H9 (cell line): ENCODE results near the gene HSD17B13. TPM values are rescaled to one million over a fixed set of nuclear protein-coding genes. Genes with fewer than 3 reads are reported as not detected.

Experiments used
- DNase-seq: peaks from one replicate; pipeline ENCODE4 v3.0.0-alpha.2; 2017
- H2AFZ ChIP-seq: one replicate; pipeline ENCODE4 v1.6.1; 2013; ENCODE audit warnings: mild to moderate bottlenecking, low read length, control low read depth, moderate library complexity
- H2AK5ac ChIP-seq: 2 replicates; pipeline ENCODE4 v1.6.1; 2013; ENCODE audit warnings: low read length, control low read depth, mixed read lengths; ENCODE audit not compliant: insufficient read length
- H2BK120ac ChIP-seq: one replicate; pipeline ENCODE4 v1.6.1; 2013; ENCODE audit warnings: low read depth, mild to moderate bottlenecking, low read length, control low read depth, inconsistent platforms; ENCODE audit not compliant: poor library complexity, severe bottlenecking
- H2BK12ac ChIP-seq: 2 replicates; pipeline ENCODE4 v1.6.1; 2013; ENCODE audit warnings: low read length, control low read depth, mixed read lengths, low read depth; ENCODE audit not compliant: insufficient read length
- H2BK15ac ChIP-seq: 2 replicates; pipeline ENCODE4 v1.6.1; 2013; ENCODE audit warnings: low read depth, low read length, control low read depth
- H2BK20ac ChIP-seq: one replicate; pipeline ENCODE4 v1.6.1; 2013; ENCODE audit warnings: low read depth, mild to moderate bottlenecking, low read length, control low read depth, inconsistent platforms; ENCODE audit not compliant: poor library complexity, severe bottlenecking
- H2BK5ac ChIP-seq: 2 replicates; pipeline ENCODE4 v1.6.1; 2013; ENCODE audit warnings: low read length, control low read depth, mixed read lengths; ENCODE audit not compliant: insufficient read length
- H3K14ac ChIP-seq: 2 replicates; pipeline ENCODE4 v1.6.1; 2013; ENCODE audit warnings: low read length, control low read depth; ENCODE audit not compliant: insufficient read depth
- H3K18ac ChIP-seq: 2 replicates; pipeline ENCODE4 v1.6.1; 2013; ENCODE audit warnings: low read depth, mild to moderate bottlenecking, mixed read lengths, low read length, control low read depth; ENCODE audit not compliant: insufficient read length
- H3K23ac ChIP-seq: 2 replicates; pipeline ENCODE4 v1.6.1; 2013; ENCODE audit warnings: low read length, control low read depth, mixed read lengths, low read depth; ENCODE audit not compliant: insufficient read length
- H3K23me2 ChIP-seq: 2 replicates; pipeline ENCODE4 v1.6.1; 2013; ENCODE audit warnings: low read depth, mild to moderate bottlenecking, mixed read lengths, low read length, control low read depth; ENCODE audit not compliant: insufficient read length, poor library complexity, severe bottlenecking
- H3K27ac ChIP-seq: 2 replicates; pipeline ENCODE4 v1.5.1; 2013; ENCODE audit warnings: low read length, control low read depth, mixed read lengths, low read depth; ENCODE audit not compliant: insufficient read length
- H3K27me3 ChIP-seq: 2 replicates; pipeline ENCODE4 v1.6.1; 2013; ENCODE audit warnings: low read length, control low read depth, inconsistent platforms; ENCODE audit not compliant: insufficient read depth
- H3K4ac ChIP-seq: 2 replicates; pipeline ENCODE4 v1.6.1; 2013; ENCODE audit warnings: low read depth, mild to moderate bottlenecking, control low read depth, inconsistent platforms, low read length, moderate library complexity
- H3K4me1 ChIP-seq: 2 replicates; pipeline ENCODE4 v1.6.1; 2013; ENCODE audit warnings: low read length, control low read depth, inconsistent platforms; ENCODE audit not compliant: insufficient read depth
- H3K4me2 ChIP-seq: 2 replicates; pipeline ENCODE4 v1.6.1; 2013; ENCODE audit warnings: low read length, control low read depth, mixed read lengths; ENCODE audit not compliant: insufficient read length, insufficient read depth
- H3K56ac ChIP-seq: 2 replicates; pipeline ENCODE4 v1.6.1; 2013; ENCODE audit warnings: low read depth, mild to moderate bottlenecking, mixed read lengths, low read length, control low read depth; ENCODE audit not compliant: insufficient read length
- H3K79me1 ChIP-seq: 2 replicates; pipeline ENCODE4 v1.6.1; 2013; ENCODE audit warnings: low read depth, mild to moderate bottlenecking, moderate library complexity, low read length, control low read depth, inconsistent platforms; ENCODE audit not compliant: insufficient read depth, poor library complexity, severe bottlenecking
- H3K79me2 ChIP-seq: 2 replicates; pipeline ENCODE4 v1.6.1; 2013; ENCODE audit warnings: low read length, control low read depth, inconsistent platforms; ENCODE audit not compliant: insufficient read depth
- H3K9ac ChIP-seq: 2 replicates; pipeline ENCODE4 v1.6.1; 2013; ENCODE audit warnings: low read length, control low read depth, mixed read lengths; ENCODE audit not compliant: insufficient read length; ENCODE audit errors: extremely low read depth
- H3K9me3 ChIP-seq: one replicate; pipeline ENCODE4 v1.6.1; 2013; ENCODE audit warnings: low read depth, low read length, inconsistent platforms; ENCODE audit not compliant: control insufficient read depth
- H3T11ph ChIP-seq: one replicate; pipeline ENCODE4 v1.6.1; 2013; ENCODE audit warnings: mild to moderate bottlenecking, low read length, control low read depth, inconsistent platforms
- H4K20me1 ChIP-seq: one replicate; pipeline ENCODE4 v1.6.1; 2013; ENCODE audit not compliant: control insufficient read depth, insufficient read length, insufficient read depth
- H4K5ac ChIP-seq: 2 replicates; pipeline ENCODE4 v1.6.1; 2013; ENCODE audit warnings: low read depth, mild to moderate bottlenecking, mixed read lengths, low read length, control low read depth; ENCODE audit not compliant: insufficient read length
- H4K8ac ChIP-seq: replicated peaks from 2 replicates; pipeline ENCODE4 v1.6.1; 2013; ENCODE audit warnings: low read length, control low read depth, mixed read lengths, low read depth; ENCODE audit not compliant: insufficient read length
- H4K91ac ChIP-seq: 2 replicates; pipeline ENCODE4 v1.6.1; 2013; ENCODE audit warnings: low read depth, mild to moderate bottlenecking, moderate library complexity, mixed read lengths, low read length, control low read depth; ENCODE audit not compliant: insufficient read length
- H3K27ac Mint-ChIP-seq, 3 experiments: 2 replicates in 2 of 3; 3 replicates in 1 of 3; pipeline ENCODE4 v1.8.0; 2020 to 2021; ENCODE audit warnings: mixed read lengths in 3 of 3, mild to moderate bottlenecking in 1 of 3, moderate library complexity in 1 of 3
- H3K27me3 Mint-ChIP-seq: 2 replicates; pipeline ENCODE4 v1.8.0; 2021; ENCODE audit warnings: low read depth, mild to moderate bottlenecking, moderate library complexity, mixed read lengths
- H3K36me3 Mint-ChIP-seq, 3 experiments: 2 replicates in 2 of 3; 3 replicates in 1 of 3; pipeline ENCODE4 v1.8.0; 2020 to 2021; ENCODE audit warnings: low read depth in 3 of 3, mixed read lengths in 3 of 3; ENCODE audit not compliant: insufficient read depth in 1 of 3
- H3K4me1 Mint-ChIP-seq, 2 experiments: 2 replicates each; pipeline ENCODE4 v1.8.0; 2020; ENCODE audit warnings: mixed read lengths in 2 of 2
- H3K4me3 Mint-ChIP-seq, 2 experiments: 2 replicates in 1 of 2; 3 replicates in 1 of 2; pipeline ENCODE4 v1.8.0; 2020 to 2021; ENCODE audit warnings: mild to moderate bottlenecking in 2 of 2, mixed read lengths in 2 of 2, moderate library complexity in 1 of 2
- H3K9me3 Mint-ChIP-seq, 2 experiments: 2 replicates in 1 of 2; 3 replicates in 1 of 2; pipeline ENCODE4 v1.8.0; 2020; ENCODE audit warnings: mild to moderate bottlenecking in 2 of 2, mixed read lengths in 2 of 2, moderate library complexity in 1 of 2
- CTCF ChIP-seq: fragments of 200-600 bp; sonication (generic); conservative IDR thresholded peaks from 3 replicates; pipeline ENCODE4 v1.8.0; 2021; ENCODE audit warnings: antibody characterized with exemption, mild to moderate bottlenecking
- WGBS: extraction: QIAGEN DNeasy Blood & Tissue Kit; methylation state at CpG from one replicate; pipeline ENCODE4 v1.1.7; 2013; ENCODE audit warnings: missing lambda C conversion rate, low lambda C conversion rate, mixed read lengths; ENCODE audit not compliant: insufficient read length; ENCODE audit errors: extremely low coverage; 5-methylcytosine and 5-hydroxymethylcytosine counted together
- total RNA-seq: library from RNA; stranded (reverse); gene quantifications from 2 replicates; pipeline ENCODE4 v1.2.1, GENCODE V29; 2021

Gene HSD17B13
- total RNA-seq, 1 experiment from 2014 or later, result not detected

GRCh38 chr4:87321888-87322287 is 794 bp downstream of the HSD17B13 start:
- no peak overlapping the region for H2BK20ac ChIP-seq
- no peak overlapping the region for H3K27ac ChIP-seq
- H3K4me1 ChIP-seq, result no peaks in the 10 kb centered on the region
- Mint-ChIP-seq H3K27me3 (no peaks in the 10 kb centered on the region), H3K9me3 (no peaks in the 10 kb centered on the region), H3K4me1 (no peaks in the 10 kb centered on the region), H3K36me3 (no peaks in the 10 kb centered on the region; a peak in 1 of 7 replicates), H3K4me3 (no peak overlapping the region), H3K27ac (no peak overlapping the region)
- H3K79me1 ChIP-seq, result no peaks in the 10 kb centered on the region
- H2AK5ac ChIP-seq, result no peak overlapping the region
- H3K4me2 ChIP-seq, result no peak overlapping the region
- H3T11ph ChIP-seq, result no peak overlapping the region
- no peaks in the 10 kb centered on the region for H4K20me1 ChIP-seq
- no peak overlapping the region for H3K4ac ChIP-seq
- no peak overlapping the region for H3K23ac ChIP-seq
- no CpG with 5 or more reads among the region's 5 CpGs for WGBS
- no peaks in the 10 kb centered on the region for H3K27me3 ChIP-seq
- H3K9me3 ChIP-seq, result no peaks in the 10 kb centered on the region
- no peaks in the 10 kb centered on the region for H3K79me2 ChIP-seq
- no peak overlapping the region for H3K56ac ChIP-seq
- TF ChIP-seq CTCF, result no peak
- no peak overlapping the region for H4K8ac ChIP-seq
- H2BK5ac ChIP-seq, result no peak overlapping the region
- H3K14ac ChIP-seq, result no peak overlapping the region
- H2BK12ac ChIP-seq, result no peak overlapping the region
- no peak overlapping the region for H2BK15ac ChIP-seq
- H2BK120ac ChIP-seq, result no peak overlapping the region
- H3K18ac ChIP-seq, result no peak overlapping the region
- no peak overlapping the region for H2AFZ ChIP-seq
- H3K23me2 ChIP-seq, result no peaks in the 10 kb centered on the region
- no peak overlapping the region for H3K9ac ChIP-seq
- H4K91ac ChIP-seq, result no peak overlapping the region
- H4K5ac ChIP-seq, result no peak overlapping the region
- DNase-seq, result no peak
